ENCODE measurements around the gene DLG2.
"Not testable (repeated sequence)": the region's sequence is repeated elsewhere in the genome, so short reads cannot be mapped to it uniquely, and the experiment has no call there.

Gene DLG2

DNA sequence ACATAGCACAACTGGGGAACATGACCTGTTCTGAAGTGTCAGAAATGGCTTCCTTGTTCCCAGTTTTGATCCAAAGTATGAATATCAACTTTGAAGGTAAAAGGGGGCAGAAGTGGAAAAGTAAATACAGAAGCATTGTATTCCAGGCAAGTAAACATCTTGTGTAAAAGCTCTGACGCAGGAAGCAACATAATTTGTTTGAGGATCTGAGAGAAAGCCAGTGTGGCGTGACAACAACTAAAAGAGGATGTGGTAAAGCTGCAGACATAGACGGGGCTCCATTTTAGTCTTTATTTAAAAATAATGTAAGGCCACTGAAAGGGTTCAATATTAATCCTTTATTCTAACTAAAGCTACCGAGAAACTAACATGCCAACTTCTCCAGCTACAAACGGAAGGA, 310.2 kb downstream of the DLG2 start:
- DNase-seq (ENCODE audit: low read depth) = no peak

DNA sequence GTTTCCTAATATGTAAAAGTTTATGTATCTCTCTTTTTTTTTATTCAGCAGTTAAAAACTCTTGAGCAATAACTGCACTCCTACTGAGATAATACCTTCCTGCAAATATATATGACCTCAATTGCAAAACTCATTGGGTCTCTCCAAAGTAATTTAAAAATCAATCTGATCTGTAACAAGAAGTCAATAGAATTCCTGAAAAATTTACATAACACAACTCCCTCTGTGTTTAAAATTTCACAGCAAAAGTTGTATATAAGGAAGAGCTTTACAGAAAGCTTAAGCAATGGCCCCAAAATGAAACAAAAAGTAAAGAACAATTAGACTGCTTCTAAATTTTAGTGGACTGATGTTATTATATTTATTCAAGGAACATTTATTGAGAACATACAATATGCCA, 313.4 kb downstream of the DLG2 start:
- DNase-seq (ENCODE audit: low read depth) = no peak

DNA sequence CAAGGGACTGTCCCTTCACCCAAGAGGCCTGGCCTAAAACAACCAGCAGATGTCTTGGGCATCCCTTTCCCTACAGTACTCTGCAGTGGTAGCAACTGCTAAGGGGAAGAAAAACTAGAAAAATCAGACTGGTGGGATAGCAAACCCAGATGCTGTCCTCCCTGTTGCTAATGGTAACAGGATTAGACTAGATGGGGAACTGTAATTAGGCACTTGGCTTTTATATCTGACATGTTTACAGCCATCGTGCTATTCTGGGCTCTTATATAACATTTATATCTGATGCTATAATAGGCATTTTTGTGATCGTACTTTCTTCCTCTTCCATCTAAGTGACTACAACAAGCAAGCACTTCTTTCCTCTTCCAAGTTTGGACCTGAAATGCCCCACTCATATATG, 316.7 kb downstream of the DLG2 start:
- DNase-seq (ENCODE audit: low read depth) = no peak

DNA sequence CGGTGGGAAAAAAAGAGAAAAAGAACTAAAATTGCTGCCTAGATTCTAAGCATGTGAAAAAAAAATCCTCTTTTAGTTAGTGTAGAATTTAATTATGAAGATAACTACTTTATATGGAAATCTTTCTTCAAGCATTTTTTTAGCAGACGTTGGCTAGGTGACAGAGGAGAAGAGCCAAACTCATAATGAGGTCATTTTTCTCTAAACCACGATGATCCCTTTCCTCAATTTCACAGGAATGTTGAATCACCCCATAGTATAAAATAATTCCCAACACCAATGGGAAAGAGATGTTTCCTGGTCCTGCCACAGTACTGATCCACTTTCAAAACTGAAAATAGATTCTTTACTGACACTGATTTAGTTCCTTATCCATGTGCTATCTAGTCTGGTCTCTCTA, 319.8 kb downstream of the DLG2 start:
- DNase-seq (ENCODE audit: low read depth) = no peak

DNA sequence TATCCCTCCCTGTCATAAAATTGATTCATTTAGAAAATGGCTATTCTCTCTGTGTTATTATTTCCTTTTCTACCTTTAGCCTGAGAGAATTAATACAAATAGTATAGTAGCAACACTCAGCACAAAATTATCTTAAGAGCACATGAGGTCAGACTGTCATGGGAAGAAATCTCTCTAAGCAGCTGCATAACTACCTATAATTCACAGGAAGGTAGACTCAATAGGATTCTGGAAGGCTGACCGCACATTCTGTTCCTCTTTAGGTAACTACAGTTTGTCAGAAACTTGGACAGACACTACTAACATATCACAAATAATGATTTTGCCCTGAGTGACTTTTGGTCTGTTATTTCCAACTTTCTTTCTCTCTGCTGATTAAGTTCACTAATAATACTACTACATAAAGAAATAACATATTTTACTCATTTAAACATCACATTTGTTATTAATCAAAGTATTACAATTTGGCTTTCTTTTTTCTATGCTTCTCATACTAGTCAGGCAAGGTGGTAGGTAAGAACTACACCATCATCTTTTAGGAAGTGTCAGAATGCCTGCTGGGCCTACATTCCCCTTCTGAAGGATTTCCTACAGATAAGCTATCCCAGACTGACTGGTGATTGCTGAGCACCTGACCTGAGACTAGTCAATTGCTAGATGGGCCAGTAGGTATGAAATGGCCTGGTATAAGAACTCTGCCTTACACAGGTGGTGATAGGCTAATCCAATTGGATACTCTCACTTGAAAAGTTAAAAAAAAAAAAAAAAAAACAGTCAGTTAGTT, 325.1 kb downstream of the DLG2 start:
- DNase-seq (ENCODE audit: low read depth) = no peak

DNA sequence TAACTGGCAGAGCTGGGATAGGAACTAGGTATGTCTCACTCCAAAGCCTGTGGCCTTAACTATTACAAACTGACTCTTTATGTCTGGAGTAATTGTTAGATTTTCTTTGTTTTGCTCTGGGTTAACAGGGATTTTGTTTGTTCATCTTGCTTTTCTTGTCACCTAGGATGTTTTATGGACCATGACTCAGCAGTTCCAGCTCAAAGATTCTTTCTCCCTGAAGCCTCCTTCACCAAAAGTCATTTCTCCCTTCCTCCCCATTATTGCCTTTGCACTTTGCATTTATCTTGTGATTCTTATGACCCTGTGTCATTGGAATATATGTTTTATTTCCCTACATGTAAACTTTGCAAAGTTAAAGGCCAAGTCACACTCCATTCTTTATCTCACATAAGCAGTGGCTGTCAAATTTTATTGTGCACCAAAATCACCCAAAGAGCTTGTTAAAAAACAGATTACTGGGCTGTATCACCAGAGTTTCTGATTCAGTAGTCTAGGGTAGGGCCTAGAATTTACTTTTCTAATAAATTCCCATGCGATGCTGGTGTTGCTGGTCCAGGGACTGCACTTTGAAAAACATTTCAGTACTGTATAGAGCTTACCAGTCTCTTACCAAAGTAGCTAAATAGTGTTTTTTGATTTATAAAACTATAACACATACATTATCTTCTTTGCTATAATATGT, 327.7 kb downstream of the DLG2 start:
- DNase-seq (ENCODE audit: low read depth) = no peak

DNA sequence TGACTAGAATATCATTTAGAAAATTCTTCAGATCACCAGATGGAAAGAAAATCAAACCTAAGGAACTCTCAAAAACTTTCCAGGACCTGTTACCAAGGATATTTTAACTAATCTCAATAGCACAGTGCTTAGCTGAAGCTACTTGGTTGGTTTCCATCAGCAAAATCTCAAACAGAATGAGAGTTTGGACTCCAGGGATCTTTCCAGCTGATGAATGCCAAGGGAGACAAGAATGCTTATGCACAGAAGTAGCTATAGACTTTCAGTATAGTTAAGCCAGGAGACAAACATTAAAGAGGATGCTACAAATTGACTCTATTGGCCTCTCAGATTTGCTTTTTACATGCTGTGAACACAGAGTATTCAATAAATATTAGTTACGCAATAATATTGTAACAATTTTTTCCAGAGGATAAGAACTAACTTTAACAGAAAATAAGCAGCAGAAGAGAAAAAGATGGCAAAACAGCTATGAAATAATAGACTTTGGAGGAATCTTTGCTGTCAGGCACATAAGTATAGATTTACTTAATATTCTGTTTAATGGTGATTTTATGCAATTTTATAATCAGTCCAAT, 331.4 kb downstream of the DLG2 start:
- DNase-seq (ENCODE audit: low read depth) = no peak

DNA sequence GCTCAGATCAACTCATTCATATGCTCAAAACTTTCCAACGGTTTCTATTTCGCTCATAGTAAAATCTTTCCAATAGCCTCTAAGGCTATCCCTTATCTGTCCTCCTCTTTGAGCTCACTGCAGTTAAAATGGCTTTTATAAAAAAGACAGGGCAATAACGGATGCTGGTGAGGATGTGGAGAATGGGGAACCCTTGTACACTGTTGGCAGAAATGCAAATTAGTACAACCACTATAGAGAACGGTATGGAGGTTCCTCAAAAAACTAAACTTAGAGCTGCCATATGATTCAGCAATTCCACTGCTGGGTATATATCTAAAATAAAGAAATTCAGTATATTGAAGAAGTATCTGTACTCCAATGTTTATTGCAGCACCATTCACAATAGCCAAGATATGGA, 345.6 kb downstream of the DLG2 start:
- no peak for DNase-seq (ENCODE audit: low read depth)

DNA sequence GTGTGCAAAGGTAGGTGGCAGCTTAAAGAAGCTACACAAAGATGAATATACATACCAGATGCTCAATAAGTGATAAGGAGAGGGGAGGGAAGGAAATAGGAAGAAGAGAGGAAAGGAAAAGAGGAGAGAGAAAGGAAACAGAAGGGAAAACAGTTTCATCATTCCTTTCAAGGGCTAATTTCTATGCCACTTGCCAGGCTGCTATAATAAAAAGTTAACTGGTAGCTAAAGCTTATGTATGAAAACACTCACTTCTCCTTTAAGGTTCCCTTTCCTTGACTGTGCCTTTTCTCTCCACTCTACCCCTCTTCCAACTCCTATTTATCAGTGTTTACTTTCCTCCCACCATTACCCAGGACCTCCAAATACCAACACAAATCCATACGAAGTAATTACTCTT, 347.9 kb downstream of the DLG2 start:
- no peak for DNase-seq (ENCODE audit: low read depth)

DNA sequence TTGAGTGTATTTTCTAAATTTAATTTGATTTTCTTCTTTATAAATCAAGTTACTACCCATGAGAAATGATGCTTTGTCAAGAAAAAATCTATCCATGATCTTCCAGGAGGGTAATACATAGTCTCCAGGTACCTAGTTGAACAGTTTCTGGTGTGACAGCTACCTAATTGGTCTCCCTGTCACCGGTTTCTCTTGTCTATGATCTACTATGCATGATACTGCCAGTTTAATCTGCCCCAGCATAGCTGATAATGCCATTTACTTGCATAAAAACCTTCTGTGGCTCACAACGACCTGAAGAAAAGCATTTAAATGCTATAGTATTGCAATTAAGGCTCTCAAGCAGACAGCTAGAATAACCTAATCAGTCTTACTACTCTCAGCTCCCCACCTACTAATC, 349.5 kb downstream of the DLG2 start:
- DNase-seq (ENCODE audit: low read depth) = no peak

DNA sequence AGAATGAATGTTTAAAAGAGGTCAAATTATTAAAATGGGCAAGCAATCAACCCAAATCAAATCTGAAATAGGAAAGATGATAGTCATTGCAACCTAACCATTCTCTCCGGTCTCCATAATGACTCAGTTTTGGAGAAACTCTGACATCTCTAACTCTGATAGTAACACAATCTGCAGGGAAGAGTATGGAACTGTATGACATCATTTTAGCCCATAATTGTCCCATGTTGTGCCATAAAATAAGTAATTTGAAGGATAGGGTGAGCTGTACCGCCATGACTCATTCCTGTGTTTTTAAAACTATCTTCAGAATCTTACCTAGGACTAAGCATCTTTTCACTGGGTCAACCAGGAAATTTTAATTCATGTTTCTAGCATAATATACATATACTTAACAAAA, 350.8 kb downstream of the DLG2 start:
- no peak for DNase-seq (ENCODE audit: low read depth)

DNA sequence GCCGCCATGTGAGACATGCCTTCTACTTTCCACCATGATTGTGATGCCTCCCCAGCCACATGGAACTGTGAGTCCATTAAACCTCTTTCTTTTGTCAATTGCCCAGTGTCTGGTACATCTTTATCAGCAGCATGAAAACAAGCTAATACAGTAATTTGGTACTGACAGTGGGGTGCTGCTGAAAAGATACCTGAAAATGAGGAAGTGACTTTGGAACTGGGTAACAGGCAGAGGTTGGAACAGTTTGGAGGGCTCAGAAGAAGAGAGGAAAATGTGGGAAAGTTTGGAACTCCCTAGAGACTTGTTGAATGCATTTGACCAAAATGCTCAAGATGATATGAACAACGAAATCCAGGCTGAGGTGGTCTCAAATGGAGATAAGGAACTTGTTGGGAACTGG, 356.8 kb downstream of the DLG2 start:
- not testable (repeated sequence) for DNase-seq (ENCODE audit: low read depth)

DNA sequence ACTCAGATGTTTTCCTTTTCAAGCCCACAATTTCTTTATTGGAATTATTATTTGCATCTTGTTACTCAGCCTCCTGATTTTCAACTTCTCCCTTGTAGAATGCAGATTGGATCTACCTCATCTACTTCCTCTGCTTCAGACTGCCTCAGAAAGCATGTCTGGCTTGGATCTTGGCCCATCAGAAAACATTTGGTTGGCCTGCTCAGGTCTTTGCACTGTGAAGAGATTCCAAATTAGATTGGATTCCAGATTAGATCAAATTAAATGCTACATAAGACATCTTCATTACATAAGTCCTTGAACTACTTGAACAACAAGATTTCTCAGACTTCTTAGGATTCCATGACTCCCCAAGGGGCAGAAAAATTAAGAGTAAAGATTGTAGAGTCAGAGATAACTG, 358.0 kb downstream of the DLG2 start:
- DNase-seq (ENCODE audit: low read depth) = no peak

DNA sequence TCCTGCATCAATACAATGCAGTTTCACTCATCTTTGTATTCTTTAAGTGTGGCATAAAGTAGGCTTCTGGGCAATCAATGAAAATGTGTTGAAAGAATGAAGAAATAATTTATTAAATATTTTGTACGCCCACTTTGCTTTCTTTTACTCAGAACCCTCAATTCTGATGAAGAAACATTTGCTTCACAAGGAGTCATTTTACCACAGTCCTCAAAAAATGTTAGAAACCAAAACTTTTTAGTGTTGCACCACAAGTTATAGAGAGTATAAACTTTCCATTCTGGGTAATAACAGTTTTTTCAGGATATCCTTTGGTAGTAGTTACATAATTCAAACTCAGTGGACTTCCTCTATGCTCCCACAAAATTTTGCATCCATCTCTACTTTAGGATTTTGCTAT, 360.5 kb downstream of the DLG2 start:
- DNase-seq (ENCODE audit: low read depth) = no peak

DNA sequence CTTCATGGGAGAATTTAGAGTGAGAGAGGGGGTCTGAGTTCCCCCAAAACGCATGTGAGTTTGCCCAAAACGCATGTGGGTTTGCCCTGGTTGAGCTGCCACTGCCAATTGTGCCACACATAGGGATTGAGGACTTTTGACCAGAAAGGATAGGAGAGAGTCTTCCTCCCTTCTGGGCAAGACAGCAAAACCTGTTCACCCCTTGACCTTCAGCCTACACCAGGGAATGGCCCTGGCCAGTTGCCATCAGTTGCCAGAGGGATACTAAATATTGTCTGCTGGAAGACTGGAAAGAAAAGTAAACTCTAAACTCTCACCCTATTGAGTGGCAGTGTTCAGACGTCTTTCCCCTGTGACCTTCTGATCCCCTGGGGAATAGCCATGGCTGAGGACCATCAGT, 363.8 kb downstream of the DLG2 start:
- DNase-seq (ENCODE audit: low read depth) = no peak

DNA sequence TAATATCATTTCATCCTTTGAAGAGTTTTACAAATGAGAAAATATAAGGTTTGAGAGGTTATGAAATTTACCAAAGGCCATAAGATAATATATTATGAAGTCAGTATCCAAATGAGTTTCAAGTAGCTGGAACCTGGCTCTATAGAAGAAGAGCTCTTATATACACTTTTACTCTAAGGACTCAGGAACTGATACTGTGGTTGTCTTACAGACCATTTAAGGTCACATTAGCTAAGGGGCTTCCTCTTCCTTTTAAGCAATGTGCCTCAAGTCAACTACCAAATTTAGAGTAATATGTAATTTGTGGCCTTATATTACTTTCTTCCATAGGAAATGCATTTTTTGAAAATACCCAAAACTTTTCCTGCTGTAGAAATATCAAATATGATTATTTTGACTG, 369.3 kb downstream of the DLG2 start:
- no peak for DNase-seq (ENCODE audit: low read depth)

DNA sequence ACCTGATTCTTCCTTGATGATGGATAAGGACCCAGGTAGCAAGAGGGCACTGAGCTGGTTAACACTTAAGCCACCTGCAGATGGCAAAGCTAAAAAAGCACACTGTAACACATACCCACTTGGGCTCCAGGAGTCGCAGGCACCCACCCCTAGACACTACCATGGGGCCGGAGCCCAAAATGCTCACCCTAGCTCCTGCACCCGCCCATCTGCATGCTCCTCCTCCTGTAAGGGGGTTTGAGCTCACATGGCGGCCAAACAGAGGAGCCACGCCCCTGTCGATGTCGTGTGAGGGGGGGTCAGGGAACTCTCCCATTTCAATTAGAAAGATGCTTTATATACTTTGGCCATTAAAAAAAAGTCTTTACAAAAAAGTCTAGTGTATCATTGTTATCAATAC, 370.7 kb downstream of the DLG2 start:
- no peak for DNase-seq (ENCODE audit: low read depth)

DNA sequence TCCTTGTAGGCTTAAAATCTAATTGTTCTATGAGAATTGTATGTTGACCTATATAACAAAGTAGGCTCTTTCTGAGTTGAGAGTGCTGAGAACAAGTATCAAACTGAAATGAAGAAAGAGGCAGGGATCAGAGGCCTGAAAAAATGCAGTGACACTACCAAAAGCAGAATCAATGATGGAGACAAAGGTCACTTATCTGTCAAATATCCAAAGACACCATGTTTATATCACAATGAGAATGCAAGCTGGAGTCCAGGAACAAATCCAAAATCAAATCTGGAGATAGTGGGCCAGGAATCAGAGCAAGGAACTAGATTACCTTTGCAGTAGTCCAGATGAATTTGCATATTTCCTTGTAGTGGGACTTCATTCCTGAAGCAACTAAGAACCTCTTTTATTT, 377.7 kb downstream of the DLG2 start:
- DNase-seq (ENCODE audit: low read depth) = no peak

DNA sequence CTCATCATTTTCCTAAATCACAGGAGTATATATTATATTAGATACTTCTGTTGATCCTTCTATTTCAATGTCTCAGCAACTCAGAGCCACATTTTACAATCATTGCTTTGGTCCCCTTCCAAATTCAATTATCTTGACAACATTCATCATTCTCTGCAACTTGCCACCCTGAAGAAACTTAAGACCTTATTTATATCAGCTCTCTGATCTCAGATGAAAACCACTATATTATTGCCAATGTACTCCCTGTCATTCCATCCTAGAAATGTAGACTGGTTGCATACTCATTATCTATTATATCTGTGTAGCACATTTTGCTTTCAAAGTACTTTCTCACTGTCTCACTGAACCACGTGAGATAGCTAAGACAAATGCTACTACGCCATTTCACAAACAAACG, 379.3 kb downstream of the DLG2 start:
- no peak for DNase-seq (ENCODE audit: low read depth)

DNA sequence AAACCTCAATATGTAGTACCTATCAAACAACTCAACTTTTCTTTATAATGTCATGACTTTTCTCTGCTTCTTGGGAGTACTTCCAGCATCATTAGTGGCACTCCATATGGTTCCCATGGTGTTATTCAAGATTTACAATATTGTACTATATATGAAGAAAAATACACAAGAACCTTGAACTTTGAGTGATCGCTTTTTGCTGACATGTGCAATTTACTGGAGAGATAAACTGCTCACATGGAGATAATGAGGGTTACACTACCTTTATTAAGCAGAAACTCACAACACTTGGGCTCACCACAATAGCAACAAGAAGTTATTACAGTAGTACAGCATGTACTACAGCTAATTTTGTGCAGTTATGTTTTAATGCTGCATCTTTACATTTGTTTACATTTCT, 388.2 kb downstream of the DLG2 start:
- DNase-seq (ENCODE audit: low read depth) = no peak

DNA sequence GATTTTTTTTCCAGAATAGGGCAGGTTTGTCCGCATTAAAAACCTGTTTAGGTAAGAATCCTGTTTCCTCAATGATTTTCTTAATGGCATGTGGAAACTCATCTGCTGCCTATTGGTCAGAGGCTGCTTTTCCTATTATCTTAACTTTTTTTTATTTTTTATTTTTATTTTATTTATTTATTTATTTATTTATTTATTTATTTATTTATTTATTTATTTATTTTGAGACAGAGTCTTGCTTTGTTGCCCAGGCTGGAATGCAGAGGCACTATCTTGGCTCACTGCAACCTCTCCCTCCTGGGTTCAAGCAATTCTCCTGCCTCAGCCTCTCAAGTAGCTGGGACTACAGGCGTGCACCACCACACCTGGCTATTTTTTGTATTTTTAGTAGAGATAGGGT, 389.1 kb downstream of the DLG2 start:
- not testable (repeated sequence) for DNase-seq (ENCODE audit: low read depth)

DNA sequence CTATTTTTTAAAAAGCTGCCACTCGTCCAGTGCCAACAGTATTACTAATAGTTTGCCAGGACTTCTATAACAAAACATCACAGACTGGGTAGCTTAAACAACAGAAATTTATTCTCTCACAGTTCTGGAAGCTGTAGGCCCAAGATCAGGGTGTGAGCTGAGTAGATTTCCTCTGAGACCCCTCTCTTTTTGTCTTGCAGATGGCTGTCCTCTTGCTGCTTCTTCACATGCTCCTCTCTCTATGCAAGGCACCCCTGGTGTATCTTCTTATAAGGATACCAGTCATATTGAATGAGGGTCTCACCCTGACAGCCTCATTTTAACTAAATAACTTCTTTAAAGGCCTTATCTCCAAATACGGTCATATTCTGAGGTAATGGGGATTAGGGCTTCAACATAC, 390.9 kb downstream of the DLG2 start:
- DNase-seq (ENCODE audit: low read depth) = no peak

DNA sequence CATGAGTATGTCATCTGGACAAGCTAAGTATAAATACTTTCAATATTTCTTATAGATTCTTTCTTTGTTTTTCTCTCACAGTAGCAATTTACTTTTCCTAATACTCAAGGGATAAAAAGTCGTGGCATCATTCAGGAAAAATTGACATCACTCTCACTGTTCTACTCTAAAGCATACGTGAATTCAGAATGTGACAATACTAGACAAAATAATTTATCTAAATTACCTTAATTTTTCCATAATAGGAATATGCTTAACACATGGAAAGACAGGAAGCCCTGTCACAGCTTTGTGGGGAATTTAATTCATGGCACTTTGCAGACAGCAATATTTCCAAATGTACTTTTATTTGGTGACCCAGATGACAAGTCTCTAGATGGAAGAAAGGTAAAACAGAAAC, 394.6 kb downstream of the DLG2 start:
- DNase-seq (ENCODE audit: low read depth) = no peak

DNA sequence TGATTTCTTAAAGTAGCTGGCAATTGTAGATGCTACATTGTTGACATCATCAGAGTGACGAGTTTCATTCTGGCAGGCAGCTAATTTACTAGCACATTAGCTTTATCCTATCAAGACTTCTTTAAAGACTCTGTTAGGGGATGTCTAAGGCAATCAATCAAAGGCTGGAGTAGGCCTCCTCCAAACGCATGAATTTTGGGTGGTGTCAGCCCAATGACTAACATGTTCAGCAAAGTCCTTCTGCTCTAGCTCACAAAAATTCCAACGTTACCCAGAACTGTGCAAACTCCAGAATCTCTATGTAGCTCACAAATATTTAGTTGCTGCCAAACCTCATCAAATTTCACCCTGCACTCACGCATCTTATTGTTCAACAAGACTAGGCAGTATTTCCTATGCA, 395.6 kb downstream of the DLG2 start:
- no peak for DNase-seq (ENCODE audit: low read depth)
